Jurkat, Clone E6-1 (cell line): ENCODE data around the gene SV2C.

Experiments used
- DNase-seq: peaks from one replicate; pipeline ENCODE4 v3.0.0-alpha.2; 2011; ENCODE audit warnings: low read depth, low spot score
- H3K4me3 ChIP-seq: 2 replicates; pipeline ENCODE4 v1.5.1; 2011; ENCODE audit warnings: mild to moderate bottlenecking, low read length, control low read depth, moderate library complexity

The SV2C gene

GRCh38 chr5:76091351-76091750, 8.2 kb downstream of the SV2C start:
- DNase-seq: no peak
- no peak overlapping the region for H3K4me3 ChIP-seq

- no peak overlapping the region for H3K4me3 ChIP-seq
- peak; percentile 73 for DNase-seq
Observed at GRCh38 chr5:76099286-76099702, 16.1 kb downstream of the SV2C start.

- DNase-seq: no peak
- H3K4me3 ChIP-seq: no peak overlapping the region
Observed at GRCh38 chr5:76099756-76100155, 16.6 kb downstream of the SV2C start.

- H3K4me3 ChIP-seq: no peak overlapping the region
- no peak for DNase-seq
Observed at GRCh38 chr5:76104027-76104426, 20.8 kb downstream of the SV2C start.

GRCh38 chr5:76106149-76106548, 23.0 kb downstream of the SV2C start:
- DNase-seq: no peak
- no peak overlapping the region for H3K4me3 ChIP-seq

- DNase-seq: no peak
- no peak overlapping the region for H3K4me3 ChIP-seq
Observed at GRCh38 chr5:76111477-76112174, 28.4 kb downstream of the SV2C start.

- DNase-seq: no peak
- no peak overlapping the region for H3K4me3 ChIP-seq
Observed at GRCh38 chr5:76113103-76113502, 29.9 kb downstream of the SV2C start.

GRCh38 chr5:76114179-76114851, 31.1 kb downstream of the SV2C start:
- DNase-seq: peak; percentile 16
- no peak overlapping the region for H3K4me3 ChIP-seq

- DNase-seq: no peak
Observed at GRCh38 chr5:76125346-76125745, 42.2 kb downstream of the SV2C start.

GRCh38 chr5:76125888-76126287, 42.7 kb downstream of the SV2C start:
- no peak overlapping the region for H3K4me3 ChIP-seq
- no peak for DNase-seq

More at GRCh38 chr5:76125346-76125745, 42.2 kb downstream of the SV2C start:
- H3K4me3 ChIP-seq: no peak overlapping the region

GRCh38 chr5:76134003-76134402, 50.8 kb downstream of the SV2C start:
- no peak for DNase-seq

GRCh38 chr5:76134646-76135045, 51.5 kb downstream of the SV2C start:
- no peak overlapping the region for H3K4me3 ChIP-seq

More at GRCh38 chr5:76134003-76134402, 50.8 kb downstream of the SV2C start:
- H3K4me3 ChIP-seq: no peak overlapping the region

GRCh38 chr5:76137887-76138542, 54.8 kb downstream of the SV2C start:
- no peak for DNase-seq

More at GRCh38 chr5:76134646-76135045, 51.5 kb downstream of the SV2C start:
- no peak for DNase-seq

GRCh38 chr5:76143884-76144283, 60.7 kb downstream of the SV2C start:
- no peak for DNase-seq
- H3K4me3 ChIP-seq: no peak overlapping the region

More at GRCh38 chr5:76137887-76138542, 54.8 kb downstream of the SV2C start:
- no peak overlapping the region for H3K4me3 ChIP-seq

- H3K4me3 ChIP-seq: no peak overlapping the region
- no peak for DNase-seq
Observed at GRCh38 chr5:76144513-76145274, 61.5 kb downstream of the SV2C start.

- H3K4me3 ChIP-seq: no peak overlapping the region
- peak; percentile 61 for DNase-seq
Observed at GRCh38 chr5:76145945-76146344, 62.8 kb downstream of the SV2C start.

GRCh38 chr5:76149636-76150035, 66.5 kb downstream of the SV2C start:
- DNase-seq: no peak
- no peak overlapping the region for H3K4me3 ChIP-seq

- no peak for DNase-seq
- no peak overlapping the region for H3K4me3 ChIP-seq
Observed at GRCh38 chr5:76152161-76152560, 69.0 kb downstream of the SV2C start.

- DNase-seq: no peak
- no peak overlapping the region for H3K4me3 ChIP-seq
Observed at GRCh38 chr5:76152700-76153099, 69.5 kb downstream of the SV2C start.
